ENCODE results near the gene COL10A1. TPM values are rescaled to one million over a fixed set of nuclear protein-coding genes. Genes with fewer than 3 reads are reported as not detected.

COL10A1 gene
- total RNA-seq = not detected

DNA sequence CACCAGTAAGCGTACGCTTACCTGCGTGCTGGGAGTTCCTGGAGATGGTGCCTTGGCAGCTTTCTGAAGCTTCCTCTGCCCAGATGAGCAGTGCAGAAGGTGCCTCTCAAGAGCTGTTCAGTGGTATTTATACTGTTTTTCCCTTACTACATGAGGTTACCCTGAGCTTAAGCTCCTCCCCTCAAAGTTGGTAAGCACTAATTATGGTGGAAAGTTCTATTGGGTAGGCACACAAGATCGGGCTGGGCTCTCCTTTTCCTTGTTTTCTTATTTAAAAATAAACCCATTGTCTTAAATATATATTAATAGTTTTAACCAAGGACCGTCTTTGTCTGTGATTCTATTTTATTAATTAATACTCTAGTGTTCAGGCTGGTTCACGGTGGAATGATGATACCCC is at the start of gene COL10A1:
COL10A1 (minus strand) TSS at position 101 of the 400 bp plus-strand sequence. CDS start 640 bp downstream, outside the sequence.
- no peak for DNase-seq
- WGBS, 2 donors = 88 to 91% methylated on average over 6 of the region's 6 CpGs
- no peaks in the 10 kb centered on the region for H3K27me3 ChIP-seq
- H3K36me3 ChIP-seq = peaks cover 0 to 14% (median 0%) of the 10 kb centered on the region in 3 donors
- no peak within 1 kb of the TSS for H3K4me3 ChIP-seq
- no peak for TF ChIP-seq POLR2A (IDR thresholded peaks at IDR 0.05)
- TF ChIP-seq, protein P1, sequence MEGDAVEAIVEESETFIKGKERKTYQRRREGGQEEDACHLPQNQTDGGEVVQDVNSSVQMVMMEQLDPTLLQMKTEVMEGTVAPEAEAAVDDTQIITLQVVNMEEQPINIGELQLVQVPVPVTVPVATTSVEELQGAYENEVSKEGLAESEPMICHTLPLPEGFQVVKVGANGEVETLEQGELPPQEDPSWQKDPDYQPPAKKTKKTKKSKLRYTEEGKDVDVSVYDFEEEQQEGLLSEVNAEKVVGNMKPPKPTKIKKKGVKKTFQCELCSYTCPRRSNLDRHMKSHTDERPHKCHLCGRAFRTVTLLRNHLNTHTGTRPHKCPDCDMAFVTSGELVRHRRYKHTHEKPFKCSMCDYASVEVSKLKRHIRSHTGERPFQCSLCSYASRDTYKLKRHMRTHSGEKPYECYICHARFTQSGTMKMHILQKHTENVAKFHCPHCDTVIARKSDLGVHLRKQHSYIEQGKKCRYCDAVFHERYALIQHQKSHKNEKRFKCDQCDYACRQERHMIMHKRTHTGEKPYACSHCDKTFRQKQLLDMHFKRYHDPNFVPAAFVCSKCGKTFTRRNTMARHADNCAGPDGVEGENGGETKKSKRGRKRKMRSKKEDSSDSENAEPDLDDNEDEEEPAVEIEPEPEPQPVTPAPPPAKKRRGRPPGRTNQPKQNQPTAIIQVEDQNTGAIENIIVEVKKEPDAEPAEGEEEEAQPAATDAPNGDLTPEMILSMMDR (IDR thresholded peaks at IDR 0.05) = no peak
- no peaks in the 10 kb centered on the region for H3K4me1 ChIP-seq
- intact Hi-C loops (cut with DNase I) = no loop called here
- H3K27ac ChIP-seq = no peak within 1 kb of the TSS
- H3K9me3 ChIP-seq = no peaks in the 10 kb centered on the region

DNA sequence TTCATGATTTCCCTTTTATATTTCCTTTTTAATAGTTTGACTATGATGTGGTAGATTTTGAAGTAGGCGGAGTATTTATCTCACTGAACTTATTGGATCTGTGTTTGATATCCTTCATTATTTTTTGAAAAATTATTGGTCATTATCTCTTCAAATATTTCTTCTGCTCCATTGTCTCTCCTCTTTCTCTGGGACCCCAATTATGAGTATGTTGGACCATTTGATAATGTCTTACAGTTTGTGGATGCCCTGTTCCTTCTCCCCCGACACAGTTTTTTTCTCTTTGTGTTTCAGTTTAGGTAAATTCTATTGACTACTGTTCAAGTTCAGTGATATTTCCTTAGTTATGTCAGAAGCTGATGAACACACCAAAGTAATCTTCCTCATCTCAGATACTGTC is 49.4 kb upstream of the COL10A1 start:
- no peak overlapping the region for H3K4me3 ChIP-seq
- H3K27ac ChIP-seq = no peak overlapping the region
- H3K36me3 ChIP-seq = peaks cover 0 to 17% (median 0%) of the 10 kb centered on the region in 3 donors
- no peaks in the 10 kb centered on the region for H3K27me3 ChIP-seq
- DNase-seq = no peak
- no peaks in the 10 kb centered on the region for H3K4me1 ChIP-seq
- WGBS, 2 donors = 85 to 97% methylated on average over 2 of the region's 2 CpGs
- TF ChIP-seq, protein P1 (IDR thresholded peaks at IDR 0.05) = no peak
- no peak for TF ChIP-seq POLR2A (IDR thresholded peaks at IDR 0.05)
- intact Hi-C loops (cut with DNase I) = no loop called here
- H3K9me3 ChIP-seq = peaks cover 0 to 4% (median 4%) of the 10 kb centered on the region in 3 donors

DNA sequence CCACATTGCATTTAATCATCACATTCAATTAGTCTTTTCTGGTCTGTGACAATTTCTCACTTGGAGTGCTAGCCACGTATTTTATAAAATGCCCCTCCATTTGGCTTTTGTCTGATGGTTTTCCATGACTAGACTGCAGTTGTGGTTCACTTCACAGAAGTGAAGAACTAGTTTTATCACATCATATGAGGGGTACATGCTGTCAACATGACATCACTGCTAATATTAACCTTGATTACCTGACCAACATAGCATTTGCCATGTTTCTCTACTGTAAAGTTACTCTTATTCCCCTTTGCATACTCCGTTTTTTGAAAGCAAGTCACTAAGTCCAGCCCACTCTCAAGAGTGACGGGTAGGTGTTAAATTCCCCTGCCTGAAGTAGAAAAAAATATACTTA is 48.0 kb upstream of the COL10A1 start:
- Histone ChIP-seq H3K27ac (no peak overlapping the region), H3K36me3 (peaks cover 0 to 17% (median 0%) of the 10 kb centered on the region in 3 donors), H3K27me3 (no peaks in the 10 kb centered on the region), H3K4me3 (no peak overlapping the region), H3K4me1 (no peaks in the 10 kb centered on the region), H3K9me3 (peaks cover 0 to 4% (median 4%) of the 10 kb centered on the region in 3 donors)
- DNase-seq = no peak
- no peak for TF ChIP-seq POLR2A (IDR thresholded peaks at IDR 0.05)
- TF ChIP-seq, protein P1 (IDR thresholded peaks at IDR 0.05) = no peak
- WGBS, 2 donors = 65 to 67% methylated on average over 3 of the region's 3 CpGs
- intact Hi-C loops (cut with DNase I) = no loop called here

DNA sequence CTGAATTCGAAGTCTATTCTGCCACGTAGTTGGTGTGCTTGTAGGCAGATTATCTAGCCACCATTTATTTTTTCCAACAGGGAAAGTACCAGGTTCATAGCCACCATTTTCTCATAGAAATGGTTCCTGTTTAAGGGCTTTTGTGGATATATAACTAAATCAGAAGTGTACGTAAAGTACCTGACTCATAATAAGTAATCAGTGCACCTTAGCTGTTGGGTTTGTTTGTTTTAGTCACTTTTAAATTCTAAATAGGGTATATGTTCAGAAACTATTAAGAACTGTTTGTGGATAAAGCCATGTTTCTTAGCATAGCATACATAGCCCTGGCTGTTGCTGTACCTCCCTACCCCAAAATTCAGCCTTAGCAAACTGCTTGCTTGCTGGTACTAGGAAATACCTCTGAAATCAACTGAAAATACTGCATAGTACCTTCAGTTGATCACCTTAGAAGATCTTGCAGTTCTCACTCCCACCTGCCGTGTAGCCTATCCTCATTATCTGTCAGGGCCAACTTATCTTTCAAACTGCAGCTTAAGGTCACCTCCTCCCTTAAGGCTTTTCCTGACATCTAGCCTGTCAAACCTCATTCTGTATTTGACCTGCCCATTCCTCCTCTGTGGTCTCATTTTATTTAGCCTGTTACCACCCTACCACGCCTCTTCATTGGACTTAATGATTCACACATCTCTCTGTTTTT is 44.6 kb upstream of the COL10A1 start:
- Histone ChIP-seq H3K9me3 (peaks cover 0 to 4% (median 4%) of the 10 kb centered on the region in 3 donors), H3K4me1 (no peaks in the 10 kb centered on the region), H3K4me3 (no peak overlapping the region), H3K27ac (no peak overlapping the region), H3K27me3 (no peaks in the 10 kb centered on the region), H3K36me3 (peaks cover 0 to 17% (median 0%) of the 10 kb centered on the region in 3 donors)
- TF ChIP-seq, protein P1 (IDR thresholded peaks at IDR 0.05) = no peak
- TF ChIP-seq POLR2A (IDR thresholded peaks at IDR 0.05) = no peak
- no peak for DNase-seq
- intact Hi-C loops (cut with DNase I) = no loop called here
- WGBS, 2 donors = 77 to 85% methylated on average over 5 of the region's 5 CpGs

DNA sequence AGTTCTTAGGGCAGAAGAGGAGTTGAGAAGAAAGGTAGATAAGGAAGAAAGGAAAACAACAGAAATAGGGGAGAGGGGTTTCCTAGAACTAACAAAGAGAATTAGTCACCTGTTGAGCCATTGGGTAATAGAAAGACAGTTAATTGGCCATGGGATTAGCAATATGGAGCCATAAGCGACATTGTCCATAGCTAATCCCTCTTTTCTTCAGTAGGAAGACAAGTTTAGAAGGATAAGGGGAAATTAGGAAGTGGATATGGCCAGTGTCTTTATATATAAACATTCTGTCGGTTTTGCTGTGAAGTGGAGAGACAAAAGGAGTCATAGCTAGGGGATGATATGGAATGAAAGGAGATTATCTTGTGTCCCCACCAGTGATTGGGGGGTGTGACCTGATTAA is 43.9 kb upstream of the COL10A1 start:
- 91 to 93% methylated on average over 2 of the region's 2 CpGs for WGBS, 2 donors
- DNase-seq = no peak
- intact Hi-C loops (cut with DNase I) = no loop called here
- no peaks in the 10 kb centered on the region for H3K27me3 ChIP-seq
- TF ChIP-seq, protein P1 (IDR thresholded peaks at IDR 0.05) = no peak
- TF ChIP-seq POLR2A (IDR thresholded peaks at IDR 0.05) = no peak
- H3K4me3 ChIP-seq = no peak overlapping the region
- H3K4me1 ChIP-seq = no peaks in the 10 kb centered on the region
- H3K36me3 ChIP-seq = peaks cover 0 to 15% (median 0%) of the 10 kb centered on the region in 3 donors
- H3K9me3 ChIP-seq = peaks cover 0 to 1% (median 0%) of the 10 kb centered on the region in 3 donors
- no peak overlapping the region for H3K27ac ChIP-seq

Measured in esophagus squamous epithelium (tissue), 5 donors.